GM20431 (cell line): ENCODE results near the gene KRT33A.

Experiments used
- in situ Hi-C: fragments of 300-500 bp; cut with MseI, MboI; formaldehyde crosslinking; loops from one replicate; pipeline ENCODE4 v1.15.0; 2020; ENCODE audit warnings: low sequenced_read_pairs; ENCODE audit not compliant: unreplicated experiment

The KRT33A gene

DNA sequence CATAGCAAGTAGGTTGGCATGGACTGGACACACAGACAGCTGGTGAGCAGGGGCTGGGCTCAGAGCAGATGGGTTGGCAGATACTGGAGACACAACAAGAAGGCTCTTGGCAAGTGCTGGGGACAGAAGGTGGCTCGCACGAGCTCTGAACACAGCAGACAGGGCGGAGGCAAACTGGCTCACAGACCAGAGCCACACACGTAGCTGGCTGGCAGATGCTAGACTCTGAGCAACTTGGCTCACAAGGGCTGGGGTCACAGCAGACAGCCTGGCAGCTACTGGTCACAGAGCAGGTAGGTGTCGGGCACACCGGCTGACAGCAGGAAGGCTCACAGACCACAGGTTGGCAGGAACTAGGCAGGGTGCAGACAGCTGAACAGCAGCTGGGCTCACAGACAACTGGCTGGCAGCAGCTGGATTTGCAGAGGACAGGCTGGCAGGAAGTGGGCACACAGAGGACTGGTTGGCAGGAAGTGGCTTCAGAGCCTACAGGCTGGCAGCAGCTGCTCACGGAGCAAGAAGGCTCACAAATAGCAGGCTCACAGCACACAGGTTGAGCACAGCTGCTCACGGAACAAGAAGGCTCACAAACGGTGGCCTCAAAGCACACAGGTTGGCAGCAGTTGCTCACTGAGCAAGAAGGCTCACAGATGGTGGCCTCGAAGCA is 42.2 kb downstream of the KRT33A start:
- in situ Hi-C loops, result no loop called here

DNA sequence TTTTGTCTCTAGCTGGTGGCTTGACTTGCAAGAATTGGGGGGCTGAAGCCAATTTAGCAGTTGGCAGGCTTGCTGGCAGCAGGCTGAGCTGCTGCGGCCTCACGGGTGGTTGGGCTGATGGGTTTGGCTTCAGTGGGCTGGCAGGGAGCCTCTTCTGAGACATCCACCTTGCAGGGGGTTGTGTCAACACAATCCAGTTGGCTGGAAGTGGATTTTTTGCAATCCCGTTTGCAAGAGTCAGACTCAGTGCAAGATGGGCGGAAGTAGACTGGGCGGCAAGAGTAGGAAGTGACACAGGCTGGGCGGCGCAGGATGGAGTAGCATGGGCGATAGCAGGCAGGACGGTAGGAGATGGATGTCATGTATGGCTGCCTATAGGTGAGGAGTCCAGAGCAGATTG is 43.0 kb downstream of the KRT33A start:
- in situ Hi-C loops, result no loop called here

DNA sequence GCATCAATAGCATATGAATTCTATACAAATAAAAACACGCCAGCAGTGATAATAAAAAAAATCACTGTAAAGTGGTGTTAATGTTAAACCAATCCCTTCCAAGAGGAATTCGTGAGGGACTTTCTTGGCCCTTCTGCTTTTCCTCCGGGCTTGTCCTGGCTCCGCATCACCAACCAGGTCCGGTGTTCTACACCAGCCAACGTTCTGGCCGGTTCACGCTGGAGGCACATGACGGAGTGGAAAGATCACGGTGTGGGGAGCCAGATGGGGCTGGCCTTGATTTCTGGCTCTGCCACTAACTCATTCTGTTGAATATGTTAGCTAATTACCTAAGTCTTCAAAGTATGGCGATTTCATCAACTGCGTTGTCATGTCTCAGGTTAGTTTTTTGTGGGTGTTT is 46.5 kb downstream of the KRT33A start:
- in situ Hi-C loops, result no loop called here

DNA sequence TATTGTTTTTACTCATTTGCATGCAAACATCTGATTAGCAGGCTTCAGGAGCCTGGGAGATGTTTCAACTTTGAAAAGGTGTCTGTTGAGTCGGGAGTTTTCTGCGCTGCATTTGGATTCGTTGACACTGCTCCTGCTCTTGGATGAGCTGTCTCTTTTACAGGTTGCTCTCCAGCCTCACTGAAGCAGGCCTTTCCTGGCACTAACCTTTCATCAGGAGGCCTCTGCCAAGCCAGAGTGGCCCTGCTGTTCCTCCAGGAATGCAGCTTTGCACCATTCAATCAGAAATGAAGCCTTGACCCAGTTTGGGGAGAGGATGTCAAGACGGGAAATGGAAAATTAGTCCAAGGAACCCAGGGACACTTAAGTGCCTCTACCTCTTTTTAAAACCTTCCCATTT is 47.6 kb downstream of the KRT33A start:
- in situ Hi-C loops, result no loop called here

DNA sequence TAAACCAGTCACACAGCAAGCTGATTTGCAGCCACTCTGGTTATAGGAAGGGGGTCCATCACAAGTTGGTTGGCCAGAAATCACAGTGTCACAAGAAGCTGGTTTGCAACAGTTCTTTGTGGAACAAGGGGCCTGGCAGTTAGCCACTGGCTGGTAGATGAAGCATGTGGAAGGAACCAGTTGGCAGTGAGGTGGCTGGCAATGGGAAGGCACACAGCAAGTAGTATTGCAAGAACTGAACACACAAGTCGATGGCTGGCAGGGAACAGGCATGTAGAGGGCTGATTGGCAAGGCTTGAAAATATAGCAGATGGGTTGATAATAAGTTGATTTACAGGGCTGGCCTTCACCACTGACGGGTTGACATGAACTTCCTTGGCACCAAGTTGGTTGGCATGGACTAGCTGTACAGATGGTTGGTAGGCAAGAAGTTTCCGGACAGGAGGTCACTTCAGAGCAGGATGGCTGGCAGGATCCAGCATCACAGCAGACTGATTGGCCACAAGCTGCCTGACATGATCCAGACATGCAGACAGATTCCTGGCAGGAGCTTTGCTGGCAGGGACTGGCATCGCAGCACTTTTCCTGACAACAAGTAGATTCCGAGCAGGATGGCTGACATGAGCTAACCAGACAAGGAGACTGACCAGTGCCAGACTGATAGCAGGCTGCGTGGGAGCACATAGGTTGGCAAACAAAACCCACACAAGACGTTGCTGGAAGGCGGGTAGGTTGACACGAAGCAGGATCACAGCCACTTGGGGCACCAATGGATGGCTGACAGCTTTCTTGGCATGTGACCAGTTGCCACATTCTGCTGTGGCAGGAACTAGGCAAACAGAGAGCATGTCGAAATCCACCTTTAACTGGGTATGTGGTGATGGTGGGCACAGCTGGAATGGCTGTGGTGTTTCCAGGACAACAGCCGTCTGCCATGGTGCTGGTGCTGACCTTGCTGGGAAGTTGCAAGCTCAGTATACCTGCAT is 48.4 kb downstream of the KRT33A start, which contains the start of gene KRTAP29-1:
KRTAP29-1 (minus strand) TSS at position 936 of the 986 bp plus-strand sequence; CDS start at position 936, 0 bp downstream.
- in situ Hi-C loops, result no loop called here

DNA sequence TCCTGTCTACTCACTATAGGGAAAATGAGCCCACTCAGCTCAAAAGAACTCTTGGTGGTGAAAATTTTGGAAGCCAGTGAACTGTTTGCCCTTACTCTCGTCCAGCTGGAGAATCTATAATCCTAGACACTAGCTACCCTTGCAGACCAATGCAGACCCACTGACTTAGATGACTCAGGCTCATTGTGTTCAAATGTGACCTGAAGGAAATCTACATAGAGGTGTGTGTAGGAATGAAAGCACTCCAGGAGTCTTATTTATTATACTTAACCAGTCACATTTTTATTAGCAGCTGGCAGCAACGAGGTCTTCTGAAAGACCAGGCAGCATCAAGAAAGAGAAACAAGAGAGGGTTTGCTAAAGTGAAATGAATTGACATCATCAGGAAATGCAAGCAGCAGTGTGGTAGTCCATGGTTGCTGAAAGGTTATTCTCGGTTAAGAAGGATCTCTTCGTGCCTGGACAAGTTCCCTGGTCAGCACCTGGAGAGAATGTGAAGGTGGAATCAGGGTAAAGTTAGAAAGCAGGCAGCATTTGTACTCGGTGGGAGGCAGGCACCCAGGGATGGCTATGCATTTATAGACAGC is 49.3 kb downstream of the KRT33A start:
- in situ Hi-C loops, result no loop called here

DNA sequence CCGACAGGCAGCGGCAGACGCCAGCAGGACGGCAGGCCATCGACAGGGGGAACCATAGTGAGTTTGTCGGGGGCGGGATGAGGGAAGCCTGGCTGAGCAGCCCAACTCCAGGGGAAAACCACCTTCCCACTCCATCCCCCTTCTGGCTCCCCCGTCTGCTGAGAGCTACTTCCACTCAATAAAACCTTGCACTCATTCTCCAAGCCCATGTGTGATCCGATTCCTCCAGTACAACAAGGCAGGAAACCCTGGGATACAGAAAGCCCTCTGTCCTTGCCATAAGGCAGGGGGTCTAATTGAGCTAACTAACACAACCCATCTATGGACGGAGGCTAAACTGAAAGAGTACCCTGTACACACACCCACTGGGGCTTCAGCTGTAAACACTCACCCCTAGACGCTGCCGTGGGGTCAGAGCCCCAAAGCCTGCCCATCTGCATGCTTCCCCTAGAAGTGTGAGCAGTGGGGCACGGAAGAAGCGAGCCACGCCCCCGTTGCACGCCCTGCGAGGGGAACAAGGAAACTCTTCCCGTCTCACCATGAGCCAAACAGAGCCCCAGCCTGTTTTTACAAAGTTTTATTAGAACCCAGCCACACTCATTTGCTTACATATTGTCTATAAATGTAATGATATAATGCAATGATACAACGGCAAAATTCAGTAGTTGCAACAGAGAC is 52.0 kb downstream of the KRT33A start:
- in situ Hi-C loops, result no loop called here

DNA sequence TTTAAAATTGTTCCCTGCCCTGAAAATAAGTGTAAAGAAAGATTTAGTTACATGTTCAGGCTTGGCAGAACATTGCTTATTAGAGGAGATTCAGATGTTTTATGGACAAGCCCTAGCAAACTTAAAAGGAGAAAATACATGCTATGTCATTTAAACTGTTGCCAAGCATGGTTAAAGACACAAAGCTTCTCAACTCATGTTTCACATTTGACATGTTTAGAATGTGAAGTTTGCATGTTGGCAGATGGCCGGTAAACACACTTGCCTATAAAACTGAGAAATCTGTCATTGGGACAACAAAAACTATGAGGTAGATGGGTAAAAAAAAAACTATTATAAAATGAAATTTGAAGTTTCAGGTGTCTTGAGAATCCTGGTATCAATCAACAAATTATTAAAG is 53.8 kb downstream of the KRT33A start:
- in situ Hi-C loops, result no loop called here
